OCI-LY3 (cell line): ENCODE data around the gene EPS8.
"Not testable (repeated sequence)": the region's sequence is repeated elsewhere in the genome, so short reads cannot be mapped to it uniquely, and the experiment has no call there.

ENCODE experiments used
- EZH2phosphoT487 ChIP-seq: fragments of 200-600 bp; shearing (Covaris generic); IDR thresholded peaks from 2 replicates; pipeline ENCODE4 v1.6.1; 2018; ENCODE audit warnings: antibody characterized with exemption, mixed run types, low read depth
- TF ChIP-seq, protein P1 (sequence below): fragments of 200-600, 300-600 bp; sonication (generic); IDR thresholded peaks from 2 replicates; pipeline ENCODE4 v1.5.1; 2014; ENCODE audit warnings: antibody characterized with exemption, low read length, low read depth

DNA sequence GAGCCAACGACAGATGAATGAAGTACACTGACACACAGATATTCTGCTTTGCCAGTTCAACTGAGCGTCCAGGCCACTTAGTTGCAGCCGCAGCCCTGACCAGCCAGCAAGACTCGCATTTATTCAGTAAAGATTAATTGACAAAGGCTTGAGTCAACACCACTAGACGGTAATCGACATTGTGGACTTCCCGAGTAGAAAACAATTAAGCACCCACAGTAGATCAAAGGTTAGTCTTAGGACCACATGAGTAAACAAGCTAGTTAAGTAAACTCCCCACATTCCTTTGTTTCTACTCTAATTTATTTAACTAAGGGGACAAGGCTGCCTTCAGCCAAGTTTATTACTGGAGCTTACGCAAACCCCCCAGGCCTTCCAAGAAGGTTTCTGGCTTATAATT, 172.7 kb downstream of the EPS8 start:
- TF ChIP-seq, protein P1, sequence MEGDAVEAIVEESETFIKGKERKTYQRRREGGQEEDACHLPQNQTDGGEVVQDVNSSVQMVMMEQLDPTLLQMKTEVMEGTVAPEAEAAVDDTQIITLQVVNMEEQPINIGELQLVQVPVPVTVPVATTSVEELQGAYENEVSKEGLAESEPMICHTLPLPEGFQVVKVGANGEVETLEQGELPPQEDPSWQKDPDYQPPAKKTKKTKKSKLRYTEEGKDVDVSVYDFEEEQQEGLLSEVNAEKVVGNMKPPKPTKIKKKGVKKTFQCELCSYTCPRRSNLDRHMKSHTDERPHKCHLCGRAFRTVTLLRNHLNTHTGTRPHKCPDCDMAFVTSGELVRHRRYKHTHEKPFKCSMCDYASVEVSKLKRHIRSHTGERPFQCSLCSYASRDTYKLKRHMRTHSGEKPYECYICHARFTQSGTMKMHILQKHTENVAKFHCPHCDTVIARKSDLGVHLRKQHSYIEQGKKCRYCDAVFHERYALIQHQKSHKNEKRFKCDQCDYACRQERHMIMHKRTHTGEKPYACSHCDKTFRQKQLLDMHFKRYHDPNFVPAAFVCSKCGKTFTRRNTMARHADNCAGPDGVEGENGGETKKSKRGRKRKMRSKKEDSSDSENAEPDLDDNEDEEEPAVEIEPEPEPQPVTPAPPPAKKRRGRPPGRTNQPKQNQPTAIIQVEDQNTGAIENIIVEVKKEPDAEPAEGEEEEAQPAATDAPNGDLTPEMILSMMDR: not testable (repeated sequence)
- TF ChIP-seq EZH2phosphoT487: not testable (repeated sequence)
